ENCODE results near the gene CNPY2. TPM values are rescaled to one million over a fixed set of nuclear protein-coding genes. Genes with fewer than 3 reads are reported as not detected.

Gene CNPY2
- total RNA-seq, 4 donors from 2014 or later: 33.5 to 83.5 (median 67.3) TPM

DNA sequence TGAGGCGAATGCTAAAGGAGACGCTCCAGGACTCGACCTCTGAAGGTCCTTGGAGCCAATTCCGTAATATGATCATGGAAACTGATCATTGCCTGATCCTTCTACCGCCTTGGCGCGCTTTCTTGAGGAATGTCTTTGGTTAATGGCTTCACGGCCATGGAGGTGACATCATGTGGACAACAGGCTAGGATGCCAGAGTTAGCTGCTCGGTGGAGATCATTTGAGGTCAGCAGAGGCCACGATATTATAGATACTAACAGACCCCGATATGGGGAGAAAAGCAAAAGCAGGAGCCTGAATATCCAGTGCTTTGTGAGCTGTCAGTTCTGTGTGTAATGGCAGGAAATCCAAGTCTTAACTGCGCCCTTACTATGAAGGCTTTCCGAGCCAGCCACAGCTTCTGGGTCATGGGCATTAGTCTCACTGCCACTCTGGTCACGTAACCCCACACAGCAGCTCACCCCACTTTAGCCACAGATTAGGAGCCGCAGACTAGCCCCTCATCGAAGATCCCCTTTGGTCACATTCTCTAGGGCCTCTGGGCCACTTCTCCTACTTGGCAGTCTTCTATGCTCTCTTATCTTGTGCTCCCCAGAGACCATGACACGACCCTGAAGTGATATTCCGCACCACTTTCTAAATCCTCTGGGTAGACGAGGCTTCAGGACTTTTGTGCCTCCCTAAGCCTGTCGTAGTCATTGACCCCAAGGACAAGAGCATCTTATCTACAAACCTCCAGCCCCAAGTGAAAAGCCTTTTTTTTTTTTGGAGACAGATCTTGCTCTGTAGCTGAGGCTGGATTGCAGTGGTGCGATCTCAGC is 14.9 kb downstream of the CNPY2 start:
- Histone ChIP-seq H3K9me3 (no peaks in the 10 kb centered on the region), H3K4me3 (peak overlapping the region; percentile 85 to 86), H3K36me3 (no peaks in the 10 kb centered on the region), H3K27ac (peak overlapping the region; percentile 93 to 94), H3K4me1 (peaks cover 0 to 10% of the 10 kb centered on the region in 2 donors), H3K27me3 (no peaks in the 10 kb centered on the region)
- no peak for TF ChIP-seq POLR2A (IDR thresholded peaks at IDR 0.05)
- TF ChIP-seq, protein P1, sequence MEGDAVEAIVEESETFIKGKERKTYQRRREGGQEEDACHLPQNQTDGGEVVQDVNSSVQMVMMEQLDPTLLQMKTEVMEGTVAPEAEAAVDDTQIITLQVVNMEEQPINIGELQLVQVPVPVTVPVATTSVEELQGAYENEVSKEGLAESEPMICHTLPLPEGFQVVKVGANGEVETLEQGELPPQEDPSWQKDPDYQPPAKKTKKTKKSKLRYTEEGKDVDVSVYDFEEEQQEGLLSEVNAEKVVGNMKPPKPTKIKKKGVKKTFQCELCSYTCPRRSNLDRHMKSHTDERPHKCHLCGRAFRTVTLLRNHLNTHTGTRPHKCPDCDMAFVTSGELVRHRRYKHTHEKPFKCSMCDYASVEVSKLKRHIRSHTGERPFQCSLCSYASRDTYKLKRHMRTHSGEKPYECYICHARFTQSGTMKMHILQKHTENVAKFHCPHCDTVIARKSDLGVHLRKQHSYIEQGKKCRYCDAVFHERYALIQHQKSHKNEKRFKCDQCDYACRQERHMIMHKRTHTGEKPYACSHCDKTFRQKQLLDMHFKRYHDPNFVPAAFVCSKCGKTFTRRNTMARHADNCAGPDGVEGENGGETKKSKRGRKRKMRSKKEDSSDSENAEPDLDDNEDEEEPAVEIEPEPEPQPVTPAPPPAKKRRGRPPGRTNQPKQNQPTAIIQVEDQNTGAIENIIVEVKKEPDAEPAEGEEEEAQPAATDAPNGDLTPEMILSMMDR (IDR thresholded peaks at IDR 0.05): no peak
- DNase-seq: no peak
- intact Hi-C loops (cut with DNase I; ENCODE audit: low total_unique reads): no loop called here

DNA sequence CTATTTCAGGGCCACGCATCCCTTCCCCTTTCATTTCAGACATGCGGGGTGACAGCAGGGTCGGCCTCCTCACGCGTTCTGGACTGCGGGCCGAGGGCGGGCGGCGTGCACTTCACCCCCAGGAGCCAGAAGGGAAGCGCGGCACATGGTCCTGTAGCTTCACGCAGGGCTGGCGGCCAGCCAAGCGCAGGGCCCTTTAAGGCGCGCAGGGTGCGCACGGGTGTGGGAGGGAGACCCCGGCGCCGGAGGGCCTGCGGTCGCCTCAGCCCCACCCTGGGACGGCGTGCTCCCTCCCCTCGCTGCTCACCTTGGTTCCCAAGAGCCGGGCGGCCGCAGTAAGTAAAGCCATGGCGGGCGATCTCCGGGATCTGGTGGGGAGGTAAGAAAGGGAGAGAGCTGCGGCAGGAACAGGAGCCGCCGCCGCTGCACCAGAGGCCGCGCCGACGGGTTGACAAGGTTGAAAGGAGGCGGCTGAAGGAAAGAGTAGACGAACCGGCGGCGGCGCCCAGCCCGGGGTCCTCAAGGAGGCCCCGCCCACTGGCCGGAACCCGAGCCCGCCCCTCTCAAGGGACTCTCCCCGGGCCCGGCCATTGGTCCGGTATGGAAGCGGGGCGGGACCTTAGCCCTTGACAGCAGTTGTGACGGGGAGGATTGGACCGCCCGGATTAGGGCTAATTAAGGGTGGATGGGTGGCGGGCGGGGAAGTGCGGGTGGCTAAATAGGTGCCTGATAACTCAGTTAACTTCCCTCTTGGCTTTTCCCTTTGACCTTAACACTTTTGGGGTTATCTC is 15.7 kb downstream of the CNPY2 start, which contains the start of gene CS:
Gene CS (minus strand): TSS at position 478 of the 791 bp plus-strand sequence. CDS start 129 bp downstream, at position 349.
- peak within 1 kb of the TSS; percentile 85 to 86 for H3K4me3 ChIP-seq
- H3K36me3 ChIP-seq: no peaks in the 10 kb centered on the region
- peak; percentile 98 to 99 for DNase-seq
- no peaks in the 10 kb centered on the region for H3K27me3 ChIP-seq
- H3K9me3 ChIP-seq: no peaks in the 10 kb centered on the region
- peak; percentile 55 to 74 for TF ChIP-seq POLR2A (IDR thresholded peaks at IDR 0.05)
- TF ChIP-seq, protein P1 (IDR thresholded peaks at IDR 0.05): peak in 1 of 4 experiments; percentile 10
- peaks cover 0 to 10% of the 10 kb centered on the region in 2 donors for H3K4me1 ChIP-seq
- H3K27ac ChIP-seq: peak within 1 kb of the TSS; percentile 93 to 94
- intact Hi-C loops (cut with DNase I; ENCODE audit: low total_unique reads): no loop called here

DNA sequence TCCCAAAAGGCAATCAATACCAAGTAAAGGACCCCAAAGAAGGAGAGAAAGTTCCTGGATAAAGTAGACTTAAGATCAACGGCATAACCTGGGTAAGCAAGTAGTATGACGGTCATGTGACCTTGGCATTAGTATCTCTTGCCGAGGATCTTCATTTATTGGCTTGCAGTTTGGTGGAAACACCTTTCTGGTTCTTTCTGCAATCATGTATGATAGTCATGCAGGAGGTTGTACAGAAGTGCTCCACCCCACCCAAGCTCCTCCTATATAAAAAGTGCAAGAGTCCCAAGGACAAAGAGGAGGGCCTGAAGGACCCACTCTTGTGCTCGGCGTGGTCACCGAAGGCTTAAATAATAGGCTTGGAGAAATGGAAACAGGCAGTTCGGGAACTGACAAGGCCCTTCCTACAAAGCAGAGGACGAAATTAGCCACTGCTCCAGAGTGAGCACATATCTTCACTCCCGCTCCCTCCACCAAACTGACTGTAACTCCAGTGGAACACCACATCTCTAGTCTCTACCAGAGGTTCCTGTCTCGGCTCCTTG is 16.4 kb downstream of the CNPY2 start:
- Histone ChIP-seq H3K36me3 (no peaks in the 10 kb centered on the region), H3K4me3 (peak overlapping the region; percentile 85 to 86), H3K27ac (peak overlapping the region; percentile 87 to 93), H3K27me3 (no peaks in the 10 kb centered on the region), H3K4me1 (peaks cover 0 to 10% of the 10 kb centered on the region in 2 donors), H3K9me3 (no peaks in the 10 kb centered on the region)
- TF ChIP-seq POLR2A (IDR thresholded peaks at IDR 0.05): no peak
- TF ChIP-seq, protein P1 (IDR thresholded peaks at IDR 0.05): no peak
- intact Hi-C loops (cut with DNase I; ENCODE audit: low total_unique reads): no loop called here
- no peak for DNase-seq

DNA sequence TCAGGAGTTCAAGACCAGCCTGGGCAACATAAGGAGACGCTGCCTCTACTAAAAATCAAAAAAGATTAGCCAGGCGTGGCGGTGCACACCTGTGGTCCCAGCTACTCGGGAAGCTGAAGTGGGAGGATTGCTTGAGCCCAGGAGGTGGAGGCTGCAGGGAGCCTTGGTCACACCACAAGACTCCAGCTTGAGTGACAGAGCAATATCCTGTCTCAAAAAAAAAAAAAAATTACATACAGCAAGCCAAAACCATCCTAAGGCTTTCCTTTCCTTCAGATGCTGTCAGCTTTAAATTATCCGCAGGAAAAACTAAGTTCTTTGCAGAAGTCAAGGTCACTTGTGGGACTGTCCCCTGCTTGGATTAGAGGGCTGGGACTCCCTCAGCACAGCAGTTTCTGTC is 17.0 kb downstream of the CNPY2 start:
- Histone ChIP-seq H3K27me3 (no peaks in the 10 kb centered on the region), H3K36me3 (no peaks in the 10 kb centered on the region), H3K27ac (peak overlapping the region; percentile 87 to 93), H3K4me1 (peaks cover 0 to 10% of the 10 kb centered on the region in 2 donors), H3K4me3 (peak overlapping the region in 1 of 2 donors; percentile 85), H3K9me3 (no peaks in the 10 kb centered on the region)
- TF ChIP-seq, protein P1 (IDR thresholded peaks at IDR 0.05): no peak
- TF ChIP-seq POLR2A (IDR thresholded peaks at IDR 0.05): no peak
- no peak for DNase-seq
- intact Hi-C loops (cut with DNase I; ENCODE audit: low total_unique reads): no loop called here
